ENCODE data around the gene KRT84.
A peak's percentile ranks its signal among the peaks of the same experiment; 100 is the strongest.

The KRT84 gene

GRCh38 chr12:52382854-52383253, 2.6 kb downstream of the KRT84 start:
- DNase-seq (ENCODE audit: low spot score), result no peak

GRCh38 chr12:52381206-52381605, 4.2 kb downstream of the KRT84 start:
- no peak for DNase-seq (ENCODE audit: low spot score)

- peak; percentile 47 for DNase-seq (ENCODE audit: low spot score)
Measured at GRCh38 chr12:52380271-52380694, 5.2 kb downstream of the KRT84 start.

- DNase-seq (ENCODE audit: low spot score), result no peak
Measured at GRCh38 chr12:52379536-52379935, 5.9 kb downstream of the KRT84 start.

- no peak for DNase-seq (ENCODE audit: low spot score)
Measured at GRCh38 chr12:52378091-52378490, 7.4 kb downstream of the KRT84 start.

GRCh38 chr12:52377266-52377665, 8.2 kb downstream of the KRT84 start:
- no peak for DNase-seq (ENCODE audit: low spot score)

GRCh38 chr12:52372216-52373154, 13.0 kb downstream of the KRT84 start:
- DNase-seq (ENCODE audit: low spot score), result peak; percentile 84

GRCh38 chr12:52371716-52372115, 13.7 kb downstream of the KRT84 start:
- no peak for DNase-seq (ENCODE audit: low spot score)

GRCh38 chr12:52370926-52371608, 14.4 kb downstream of the KRT84 start:
- peak; percentile 77 for DNase-seq (ENCODE audit: low spot score)

- no peak for DNase-seq (ENCODE audit: low spot score)
Measured at GRCh38 chr12:52369809-52370208, 15.6 kb downstream of the KRT84 start.

GRCh38 chr12:52369211-52369610, 16.2 kb downstream of the KRT84 start:
- no peak for DNase-seq (ENCODE audit: low spot score)

- DNase-seq (ENCODE audit: low spot score), result no peak
Measured at GRCh38 chr12:52368508-52368907, 16.9 kb downstream of the KRT84 start.

- no peak for DNase-seq (ENCODE audit: low spot score)
Measured at GRCh38 chr12:52367876-52368275, 17.6 kb downstream of the KRT84 start.

GRCh38 chr12:52366738-52367485, 18.5 kb downstream of the KRT84 start, which contains the start of gene KRT85:
TSS of gene KRT85 (minus strand) at chr12:52367481. CDS start at chr12:52367405, 76 bp downstream.
- no peak for DNase-seq (ENCODE audit: low spot score)

GRCh38 chr12:52364901-52365489, 20.5 kb downstream of the KRT84 start:
- no peak for DNase-seq (ENCODE audit: low spot score)

GRCh38 chr12:52364061-52364460, 21.4 kb downstream of the KRT84 start:
- no peak for DNase-seq (ENCODE audit: low spot score)

- DNase-seq (ENCODE audit: low spot score), result no peak
Measured at GRCh38 chr12:52363111-52363679, 22.3 kb downstream of the KRT84 start.

GRCh38 chr12:52362118-52362726, 23.2 kb downstream of the KRT84 start:
- no peak for DNase-seq (ENCODE audit: low spot score)

GRCh38 chr12:52361553-52361952, 23.9 kb downstream of the KRT84 start:
- no peak for DNase-seq (ENCODE audit: low spot score)

GRCh38 chr12:52360663-52361271, 24.7 kb downstream of the KRT84 start:
- no peak for DNase-seq (ENCODE audit: low spot score)

Measured in pons (tissue), 1 donor.